ENCODE measurements around the gene SLC38A7.
"Not testable (repeated sequence)": the region's sequence is repeated elsewhere in the genome, so short reads cannot be mapped to it uniquely, and the experiment has no call there.

The SLC38A7 gene

DNA sequence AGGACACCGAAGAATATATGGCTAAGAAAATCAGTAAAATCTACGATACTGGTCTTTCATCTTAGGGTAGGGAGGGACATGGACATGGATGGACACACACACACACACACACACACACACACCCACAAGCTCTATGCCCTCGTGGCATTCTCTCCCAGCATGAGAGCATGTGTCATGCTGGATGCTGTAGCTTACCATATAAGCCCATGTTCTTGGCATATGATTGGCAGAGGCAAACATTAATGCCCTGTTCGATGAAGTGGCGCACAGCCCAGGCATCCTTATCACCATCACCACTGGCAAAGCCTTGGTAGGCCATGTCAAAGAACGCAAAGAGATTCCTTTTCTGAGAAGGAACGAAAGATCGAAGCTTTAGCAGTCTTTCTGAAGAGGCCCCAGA lies 31.9 kb upstream of the SLC38A7 start:
- Histone ChIP-seq H3K4me1 (ENCODE audit: control insufficient read depth, insufficient read depth, low read length) (peaks cover 9% of the 10 kb centered on the region), H3K4me3 (ENCODE audit: low read length in 2 of 2) (no peak overlapping the region), H3K36me3 (ENCODE audit: control insufficient read depth in 2 of 2, insufficient read depth in 2 of 2, low read length in 2 of 2) (peaks cover 45 to 48% of the 10 kb centered on the region in 2 donors), H3K9ac (ENCODE audit: low read length in 2 of 2) (peak overlapping the region in 1 of 2 donors; percentile 1), H3K27me3 (ENCODE audit: control insufficient read depth in 1 of 2, insufficient read depth in 2 of 2, low read length in 2 of 2) (no peaks in the 10 kb centered on the region), H3K27ac (ENCODE audit: low read length) (peak overlapping the region; percentile 60), H3K9me3 (ENCODE audit: control insufficient read depth in 2 of 2, low read length in 2 of 2) (no peaks in the 10 kb centered on the region)

GRCh38 chr16:58713742-58714141 lies 29.2 kb upstream of the SLC38A7 start:
- no peak overlapping the region for H3K27ac ChIP-seq (ENCODE audit: low read length)
- H3K4me1 ChIP-seq (ENCODE audit: control insufficient read depth, insufficient read depth, low read length) = peaks cover 9% of the 10 kb centered on the region
- no peaks in the 10 kb centered on the region for H3K27me3 ChIP-seq (ENCODE audit: control insufficient read depth in 1 of 2, insufficient read depth in 2 of 2, low read length in 2 of 2)
- no peaks in the 10 kb centered on the region for H3K9me3 ChIP-seq (ENCODE audit: control insufficient read depth in 2 of 2, low read length in 2 of 2)
- no peak overlapping the region for H3K4me3 ChIP-seq (ENCODE audit: low read length in 2 of 2)
- H3K9ac ChIP-seq (ENCODE audit: low read length in 2 of 2) = no peak overlapping the region
- peaks cover 37 to 42% of the 10 kb centered on the region in 2 donors for H3K36me3 ChIP-seq (ENCODE audit: control insufficient read depth in 2 of 2, insufficient read depth in 2 of 2, low read length in 2 of 2)

DNA sequence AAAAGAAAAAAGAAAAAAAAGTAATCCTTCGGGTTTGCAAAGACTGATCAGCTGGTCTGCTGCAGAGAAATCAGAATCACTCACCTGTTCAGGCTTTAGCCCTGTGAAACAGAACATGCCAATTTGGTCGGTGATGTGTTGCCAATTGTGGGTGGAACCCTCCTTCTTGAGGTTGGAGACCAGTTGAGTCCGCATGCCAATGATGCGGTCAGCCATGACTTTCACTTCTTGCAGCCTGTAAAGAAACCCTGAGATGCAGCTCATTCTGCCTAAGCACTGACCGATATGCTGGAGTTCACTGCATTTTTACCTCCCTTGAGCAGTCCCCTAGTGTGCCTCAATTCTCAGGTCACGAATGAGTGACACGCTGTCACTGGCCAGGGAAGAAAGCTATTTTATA lies 24.8 kb upstream of the SLC38A7 start:
- Histone ChIP-seq H3K27ac (ENCODE audit: low read length) (no peak overlapping the region), H3K27me3 (ENCODE audit: control insufficient read depth in 1 of 2, insufficient read depth in 2 of 2, low read length in 2 of 2) (no peaks in the 10 kb centered on the region), H3K4me3 (ENCODE audit: low read length in 2 of 2) (no peak overlapping the region), H3K36me3 (ENCODE audit: control insufficient read depth in 2 of 2, insufficient read depth in 2 of 2, low read length in 2 of 2) (peaks cover 31 to 32% of the 10 kb centered on the region in 2 donors), H3K9ac (ENCODE audit: low read length in 2 of 2) (no peak overlapping the region), H3K4me1 (ENCODE audit: control insufficient read depth, insufficient read depth, low read length) (peaks cover 5% of the 10 kb centered on the region), H3K9me3 (ENCODE audit: control insufficient read depth in 2 of 2, low read length in 2 of 2) (no peaks in the 10 kb centered on the region)

DNA sequence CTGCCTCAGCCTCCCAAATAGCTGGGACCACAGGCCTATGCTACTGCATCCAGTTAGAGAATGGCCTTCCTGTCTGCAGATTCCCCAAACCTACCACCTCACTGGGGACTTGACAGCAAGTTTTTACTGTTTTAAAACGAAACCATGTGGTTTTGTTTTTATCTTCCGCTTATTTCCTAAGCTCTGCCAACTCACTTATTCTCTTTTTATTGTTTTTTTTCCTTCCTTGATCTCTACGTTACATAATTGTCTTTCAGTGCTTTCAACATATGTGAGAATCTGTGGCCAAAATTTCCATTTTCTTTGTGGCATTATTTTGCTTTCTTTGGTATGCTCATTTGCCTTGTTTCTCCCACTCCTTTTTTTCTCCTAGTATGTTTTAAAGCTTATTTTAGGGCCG lies 14.6 kb upstream of the SLC38A7 start:
- H3K27me3 ChIP-seq (ENCODE audit: control insufficient read depth in 1 of 2, insufficient read depth in 2 of 2, low read length in 2 of 2) = no peaks in the 10 kb centered on the region
- no peaks in the 10 kb centered on the region for H3K36me3 ChIP-seq (ENCODE audit: control insufficient read depth in 2 of 2, insufficient read depth in 2 of 2, low read length in 2 of 2)
- no peak overlapping the region for H3K27ac ChIP-seq (ENCODE audit: low read length)
- peaks cover 3% of the 10 kb centered on the region for H3K4me1 ChIP-seq (ENCODE audit: control insufficient read depth, insufficient read depth, low read length)
- H3K4me3 ChIP-seq (ENCODE audit: low read length in 2 of 2) = no peak overlapping the region
- H3K9me3 ChIP-seq (ENCODE audit: control insufficient read depth in 2 of 2, low read length in 2 of 2) = no peaks in the 10 kb centered on the region
- H3K9ac ChIP-seq (ENCODE audit: low read length in 2 of 2) = no peak overlapping the region

DNA sequence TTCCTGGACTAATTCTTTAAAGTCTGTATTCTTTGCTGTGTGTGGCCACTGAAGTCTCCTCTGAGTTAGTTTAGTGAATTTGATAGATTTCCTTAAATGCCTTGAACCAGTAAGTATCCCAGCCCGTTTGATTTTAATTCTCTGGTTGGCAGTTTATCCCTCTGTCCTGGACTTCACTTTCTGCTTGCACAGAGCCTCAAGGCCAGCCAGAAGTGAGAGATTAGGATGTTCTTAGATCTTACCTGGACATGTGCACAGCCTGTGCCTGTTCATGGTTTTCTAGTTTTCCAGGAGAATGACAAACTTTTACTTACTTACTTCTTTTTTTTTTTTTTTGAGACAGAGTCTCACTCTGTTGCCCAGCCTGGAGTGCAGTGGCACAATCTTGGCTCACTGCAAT lies 10.8 kb upstream of the SLC38A7 start:
- Histone ChIP-seq H3K9me3 (ENCODE audit: control insufficient read depth in 2 of 2, low read length in 2 of 2) (no peaks in the 10 kb centered on the region), H3K36me3 (ENCODE audit: control insufficient read depth in 2 of 2, insufficient read depth in 2 of 2, low read length in 2 of 2) (no peaks in the 10 kb centered on the region), H3K9ac (ENCODE audit: low read length in 2 of 2) (no peak overlapping the region), H3K4me3 (ENCODE audit: low read length in 2 of 2) (no peak overlapping the region), H3K27ac (ENCODE audit: low read length) (no peak overlapping the region), H3K27me3 (ENCODE audit: control insufficient read depth in 1 of 2, insufficient read depth in 2 of 2, low read length in 2 of 2) (no peaks in the 10 kb centered on the region), H3K4me1 (ENCODE audit: control insufficient read depth, insufficient read depth, low read length) (peaks cover 3% of the 10 kb centered on the region)

GRCh38 chr16:58692450-58692849 lies 7.9 kb upstream of the SLC38A7 start:
- no peaks in the 10 kb centered on the region for H3K36me3 ChIP-seq (ENCODE audit: control insufficient read depth in 2 of 2, insufficient read depth in 2 of 2, low read length in 2 of 2)
- no peaks in the 10 kb centered on the region for H3K4me1 ChIP-seq (ENCODE audit: control insufficient read depth, insufficient read depth, low read length)
- H3K9ac ChIP-seq (ENCODE audit: low read length in 2 of 2) = no peak overlapping the region
- no peaks in the 10 kb centered on the region for H3K9me3 ChIP-seq (ENCODE audit: control insufficient read depth in 2 of 2, low read length in 2 of 2)
- H3K27me3 ChIP-seq (ENCODE audit: control insufficient read depth in 1 of 2, insufficient read depth in 2 of 2, low read length in 2 of 2) = no peaks in the 10 kb centered on the region
- H3K4me3 ChIP-seq (ENCODE audit: low read length in 2 of 2) = no peak overlapping the region
- H3K27ac ChIP-seq (ENCODE audit: low read length) = no peak overlapping the region

DNA sequence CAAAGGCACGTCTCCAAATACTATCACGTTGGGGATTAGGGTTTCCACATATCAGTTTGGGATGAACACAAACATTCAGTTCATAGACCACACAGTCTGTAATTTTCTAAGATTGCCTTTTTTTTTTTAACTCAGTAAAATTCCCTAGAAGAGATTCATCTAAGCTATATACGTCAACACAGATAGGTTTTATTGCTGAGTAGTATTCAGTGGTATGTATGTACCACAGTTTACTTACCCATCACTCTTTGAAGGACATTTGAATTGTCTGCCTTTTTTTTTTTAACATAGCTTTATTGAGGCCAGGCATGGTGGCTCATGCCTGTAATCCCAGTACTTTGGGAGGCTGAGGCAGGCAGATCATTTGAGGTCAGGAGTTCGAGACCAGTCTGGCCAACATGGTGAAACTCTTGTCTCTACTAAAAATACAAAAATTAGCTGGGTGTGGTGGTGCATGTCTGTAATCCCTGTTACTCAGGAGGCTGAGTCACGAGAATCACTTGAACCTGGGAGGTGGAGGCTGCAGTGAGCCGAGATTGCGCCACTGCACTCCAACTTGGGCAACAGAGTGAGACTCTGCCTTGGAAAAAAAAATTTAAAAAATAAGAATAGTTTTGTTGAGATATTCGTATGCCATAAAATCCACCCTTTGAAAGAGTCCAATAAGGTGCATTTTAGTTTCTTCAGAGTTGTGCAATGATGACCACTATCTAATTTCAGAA lies 2.6 kb upstream of the SLC38A7 start:
- not testable (repeated sequence) for H3K9me3 ChIP-seq (ENCODE audit: control insufficient read depth in 2 of 2, low read length in 2 of 2); H3K27me3 ChIP-seq (ENCODE audit: control insufficient read depth in 1 of 2, insufficient read depth in 2 of 2, low read length in 2 of 2); H3K36me3 ChIP-seq (ENCODE audit: control insufficient read depth in 2 of 2, insufficient read depth in 2 of 2, low read length in 2 of 2); H3K27ac ChIP-seq (ENCODE audit: low read length); H3K9ac ChIP-seq (ENCODE audit: low read length in 2 of 2); H3K4me3 ChIP-seq (ENCODE audit: low read length in 2 of 2)
- H3K4me1 ChIP-seq (ENCODE audit: control insufficient read depth, insufficient read depth, low read length) = peaks cover 19% of the 10 kb centered on the region

DNA sequence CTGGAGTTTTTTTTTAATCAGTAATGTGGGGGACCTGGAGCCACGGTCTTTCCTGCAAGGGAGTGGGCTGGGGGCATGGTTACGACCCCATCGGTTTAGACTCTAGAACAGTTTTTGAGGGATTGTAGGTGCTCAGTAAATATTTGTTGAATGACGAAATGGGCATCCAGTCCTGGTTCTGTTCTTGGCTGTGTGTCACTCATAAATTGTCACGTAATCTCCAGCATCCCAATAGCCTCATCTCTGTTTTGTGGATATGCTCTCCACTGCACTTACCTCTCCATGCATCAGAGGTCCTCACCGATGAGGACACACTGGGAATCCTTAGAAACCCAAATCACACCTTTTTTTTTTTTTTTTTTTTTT lies 497 bp upstream of the SLC38A7 start:
- peaks cover 19% of the 10 kb centered on the region for H3K4me1 ChIP-seq (ENCODE audit: control insufficient read depth, insufficient read depth, low read length)
- H3K36me3 ChIP-seq (ENCODE audit: control insufficient read depth in 2 of 2, insufficient read depth in 2 of 2, low read length in 2 of 2) = peaks cover 0 to 4% of the 10 kb centered on the region in 2 donors
- H3K27ac ChIP-seq (ENCODE audit: low read length) = peak overlapping the region; percentile 67
- H3K9ac ChIP-seq (ENCODE audit: low read length in 2 of 2) = peak overlapping the region in 1 of 2 donors; percentile 77
- no peaks in the 10 kb centered on the region for H3K27me3 ChIP-seq (ENCODE audit: control insufficient read depth in 1 of 2, insufficient read depth in 2 of 2, low read length in 2 of 2)
- H3K4me3 ChIP-seq (ENCODE audit: low read length in 2 of 2) = peak overlapping the region; percentile 75 to 97
- H3K9me3 ChIP-seq (ENCODE audit: control insufficient read depth in 2 of 2, low read length in 2 of 2) = no peaks in the 10 kb centered on the region

GRCh38 chr16:58684001-58684353 lies 593 bp downstream of the SLC38A7 start:
- H3K27ac ChIP-seq (ENCODE audit: low read length) = peak overlapping the region; percentile 67

GRCh38 chr16:58679763-58680162 lies 4.8 kb downstream of the SLC38A7 start:
- Histone ChIP-seq H3K27me3 (ENCODE audit: control insufficient read depth in 1 of 2, insufficient read depth in 2 of 2, low read length in 2 of 2) (no peaks in the 10 kb centered on the region), H3K9me3 (ENCODE audit: control insufficient read depth in 2 of 2, low read length in 2 of 2) (no peaks in the 10 kb centered on the region), H3K27ac (ENCODE audit: low read length) (no peak overlapping the region), H3K9ac (ENCODE audit: low read length in 2 of 2) (no peak overlapping the region), H3K4me1 (ENCODE audit: control insufficient read depth, insufficient read depth, low read length) (peaks cover 20% of the 10 kb centered on the region), H3K4me3 (ENCODE audit: low read length in 2 of 2) (no peak overlapping the region), H3K36me3 (ENCODE audit: control insufficient read depth in 2 of 2, insufficient read depth in 2 of 2, low read length in 2 of 2) (peaks cover 20 to 28% of the 10 kb centered on the region in 2 donors)

More at GRCh38 chr16:58684001-58684353, 593 bp downstream of the SLC38A7 start:
- no peaks in the 10 kb centered on the region for H3K27me3 ChIP-seq (ENCODE audit: control insufficient read depth in 1 of 2, insufficient read depth in 2 of 2, low read length in 2 of 2)
- peak overlapping the region; percentile 75 to 97 for H3K4me3 ChIP-seq (ENCODE audit: low read length in 2 of 2)
- no peaks in the 10 kb centered on the region for H3K9me3 ChIP-seq (ENCODE audit: control insufficient read depth in 2 of 2, low read length in 2 of 2)
- peak overlapping the region; percentile 77 to 94 for H3K9ac ChIP-seq (ENCODE audit: low read length in 2 of 2)
- H3K4me1 ChIP-seq (ENCODE audit: control insufficient read depth, insufficient read depth, low read length) = peaks cover 19% of the 10 kb centered on the region
- peaks cover 5% of the 10 kb centered on the region in 2 donors for H3K36me3 ChIP-seq (ENCODE audit: control insufficient read depth in 2 of 2, insufficient read depth in 2 of 2, low read length in 2 of 2)

GRCh38 chr16:58678716-58679115 lies 5.9 kb downstream of the SLC38A7 start:
- H3K36me3 ChIP-seq (ENCODE audit: control insufficient read depth in 2 of 2, insufficient read depth in 2 of 2, low read length in 2 of 2) = peaks cover 20 to 30% of the 10 kb centered on the region in 2 donors
- no peak overlapping the region for H3K27ac ChIP-seq (ENCODE audit: low read length)
- H3K9me3 ChIP-seq (ENCODE audit: control insufficient read depth in 2 of 2, low read length in 2 of 2) = no peaks in the 10 kb centered on the region
- H3K27me3 ChIP-seq (ENCODE audit: control insufficient read depth in 1 of 2, insufficient read depth in 2 of 2, low read length in 2 of 2) = no peaks in the 10 kb centered on the region
- no peak overlapping the region for H3K9ac ChIP-seq (ENCODE audit: low read length in 2 of 2)
- H3K4me3 ChIP-seq (ENCODE audit: low read length in 2 of 2) = no peak overlapping the region
- H3K4me1 ChIP-seq (ENCODE audit: control insufficient read depth, insufficient read depth, low read length) = peaks cover 12% of the 10 kb centered on the region

All from stomach smooth muscle (tissue), 2 donors.